ENCODE results near the gene TEX261.

- TF ChIP-seq, protein P1, sequence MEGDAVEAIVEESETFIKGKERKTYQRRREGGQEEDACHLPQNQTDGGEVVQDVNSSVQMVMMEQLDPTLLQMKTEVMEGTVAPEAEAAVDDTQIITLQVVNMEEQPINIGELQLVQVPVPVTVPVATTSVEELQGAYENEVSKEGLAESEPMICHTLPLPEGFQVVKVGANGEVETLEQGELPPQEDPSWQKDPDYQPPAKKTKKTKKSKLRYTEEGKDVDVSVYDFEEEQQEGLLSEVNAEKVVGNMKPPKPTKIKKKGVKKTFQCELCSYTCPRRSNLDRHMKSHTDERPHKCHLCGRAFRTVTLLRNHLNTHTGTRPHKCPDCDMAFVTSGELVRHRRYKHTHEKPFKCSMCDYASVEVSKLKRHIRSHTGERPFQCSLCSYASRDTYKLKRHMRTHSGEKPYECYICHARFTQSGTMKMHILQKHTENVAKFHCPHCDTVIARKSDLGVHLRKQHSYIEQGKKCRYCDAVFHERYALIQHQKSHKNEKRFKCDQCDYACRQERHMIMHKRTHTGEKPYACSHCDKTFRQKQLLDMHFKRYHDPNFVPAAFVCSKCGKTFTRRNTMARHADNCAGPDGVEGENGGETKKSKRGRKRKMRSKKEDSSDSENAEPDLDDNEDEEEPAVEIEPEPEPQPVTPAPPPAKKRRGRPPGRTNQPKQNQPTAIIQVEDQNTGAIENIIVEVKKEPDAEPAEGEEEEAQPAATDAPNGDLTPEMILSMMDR (conservative IDR thresholded peaks at IDR 0.05; ENCODE audit: low read depth, low read length): no peak
- TF ChIP-seq EZH2phosphoT487 (IDR thresholded peaks at IDR 0.05; ENCODE audit: borderline replicate concordance, low read length): no peak
- TF ChIP-seq EZH2 (IDR thresholded peaks at IDR 0.05; ENCODE audit: low read length, unreplicated experiment): no peak
Measured at GRCh38 chr2:70958759-70959158, 35.9 kb downstream of the TEX261 start.
